Smooth muscle cell (in vitro differentiated cells): ENCODE results near the gene EGFL7. TPM values are rescaled to one million over a fixed set of nuclear protein-coding genes. Genes with fewer than 3 reads are reported as not detected.

Source experiments
- DNase-seq: peaks from one replicate; lab custom pipeline; 2025; ENCODE audit not compliant: unreplicated experiment; lab: John Stamatoyannopoulos, UW
- H2AFZ ChIP-seq: fragments of 200-600 bp; sonication (generic); 2 replicates; pipeline ENCODE4 v1.6.0; 2016; ENCODE audit warnings: antibody characterized with exemption, low read depth, mild to moderate bottlenecking
- H3F3A ChIP-seq: fragments of 200-600 bp; sonication (generic); 2 replicates; pipeline ENCODE4 v1.6.0; 2017; ENCODE audit warnings: antibody characterized with exemption, low read depth
- H3K27ac ChIP-seq: fragments of 200-600 bp; sonication (generic); 2 replicates; pipeline ENCODE4 v1.5.1; 2016; ENCODE audit warnings: low read depth, mild to moderate bottlenecking
- H3K27me3 ChIP-seq: fragments of 200-600 bp; sonication (generic); 2 replicates; pipeline ENCODE4 v1.6.1; 2016; ENCODE audit warnings: low read depth, mild to moderate bottlenecking
- H3K36me3 ChIP-seq: fragments of 200-600 bp; sonication (generic); 2 replicates; pipeline ENCODE4 v1.5.1; 2016; ENCODE audit warnings: low read depth
- H3K4me1 ChIP-seq: fragments of 200-600 bp; sonication (generic); 2 replicates; pipeline ENCODE4 v1.5.1; 2016; ENCODE audit warnings: low read depth
- H3K4me2 ChIP-seq: fragments of 200-600 bp; sonication (generic); 2 replicates; pipeline ENCODE4 v1.6.0; 2016; ENCODE audit warnings: mild to moderate bottlenecking
- H3K4me3 ChIP-seq: fragments of 200-600 bp; sonication (generic); 2 replicates; pipeline ENCODE4 v1.5.1; 2016; ENCODE audit warnings: mild to moderate bottlenecking
- H3K79me2 ChIP-seq: fragments of 200-600 bp; sonication (generic); 2 replicates; pipeline ENCODE4 v1.6.0; 2016; ENCODE audit warnings: low read depth, mild to moderate bottlenecking
- H3K9ac ChIP-seq: fragments of 200-600 bp; sonication (generic); 2 replicates; pipeline ENCODE4 v1.6.0; 2016; ENCODE audit warnings: low read depth
- H3K9me3 ChIP-seq: fragments of 200-600 bp; sonication (generic); replicated peaks from 2 replicates; pipeline ENCODE4 v1.5.1; 2016; ENCODE audit warnings: low read depth
- H4K20me1 ChIP-seq: fragments of 200-600 bp; sonication (generic); 2 replicates; pipeline ENCODE4 v1.6.0; 2016; ENCODE audit warnings: low read depth
- WGBS: methylation state at CpG from one replicate; pipeline ENCODE4 v1.1.7; 2016; ENCODE audit warnings: low lambda C conversion rate; 5-methylcytosine and 5-hydroxymethylcytosine counted together
- polyA plus RNA-seq: library from polyadenylated mRNA; unstranded; fragments of >200 nt; fragmentation: Nextera tagmentation; extraction: Ambion mirVana; gene quantifications from 2 replicates; pipeline ENCODE4 v1.2.1, GENCODE V29; 2016
- total RNA-seq: library from RNA; depleted of rRNA; stranded (reverse); fragments of >200 nt; gene quantifications from 2 replicates; pipeline ENCODE4 v1.2.3, GENCODE V29; 2014
- TF ChIP-seq, protein P1 (sequence below): fragments of 200-600 bp; sonication (generic); IDR thresholded peaks from 2 replicates; pipeline ENCODE4 v1.5.1; 2017; ENCODE audit warnings: borderline replicate concordance, mild to moderate bottlenecking, antibody characterized with exemption; ENCODE audit not compliant: insufficient read depth, poor library complexity, severe bottlenecking

EGFL7 gene
- total and polyA plus RNA-seq, 2 experiments from 2014 or later, result 61.8 to 239 TPM

GRCh38 chr9:136683173-136683745 lies 20.5 kb downstream of the EGFL7 start:
- 94% methylated on average over 16 of the region's 16 CpGs for WGBS
- Histone ChIP-seq H4K20me1 (peaks cover 77% of the 10 kb centered on the region), H3K27me3 (no peaks in the 10 kb centered on the region)

GRCh38 chr9:136683755-136684154 lies 21.0 kb downstream of the EGFL7 start:
- H3K4me1 ChIP-seq, result peaks cover 11% of the 10 kb centered on the region
- H3K27me3 ChIP-seq, result no peaks in the 10 kb centered on the region
- H3K9ac ChIP-seq, result no peak overlapping the region
- WGBS, result 95% methylated on average over 14 of the region's 14 CpGs
- no peak overlapping the region for H3K4me2 ChIP-seq
- H3K27ac ChIP-seq, result no peak overlapping the region
- no peak overlapping the region for H2AFZ ChIP-seq
- H3K9me3 ChIP-seq, result no peaks in the 10 kb centered on the region
- no peaks in the 10 kb centered on the region for H3K36me3 ChIP-seq
- DNase-seq, result no peak
- peaks cover 31% of the 10 kb centered on the region for H3K79me2 ChIP-seq
- H3K4me3 ChIP-seq, result no peak overlapping the region
- H4K20me1 ChIP-seq, result peaks cover 72% of the 10 kb centered on the region
- peaks cover 10% of the 10 kb centered on the region for H3F3A ChIP-seq
- TF ChIP-seq, protein P1, sequence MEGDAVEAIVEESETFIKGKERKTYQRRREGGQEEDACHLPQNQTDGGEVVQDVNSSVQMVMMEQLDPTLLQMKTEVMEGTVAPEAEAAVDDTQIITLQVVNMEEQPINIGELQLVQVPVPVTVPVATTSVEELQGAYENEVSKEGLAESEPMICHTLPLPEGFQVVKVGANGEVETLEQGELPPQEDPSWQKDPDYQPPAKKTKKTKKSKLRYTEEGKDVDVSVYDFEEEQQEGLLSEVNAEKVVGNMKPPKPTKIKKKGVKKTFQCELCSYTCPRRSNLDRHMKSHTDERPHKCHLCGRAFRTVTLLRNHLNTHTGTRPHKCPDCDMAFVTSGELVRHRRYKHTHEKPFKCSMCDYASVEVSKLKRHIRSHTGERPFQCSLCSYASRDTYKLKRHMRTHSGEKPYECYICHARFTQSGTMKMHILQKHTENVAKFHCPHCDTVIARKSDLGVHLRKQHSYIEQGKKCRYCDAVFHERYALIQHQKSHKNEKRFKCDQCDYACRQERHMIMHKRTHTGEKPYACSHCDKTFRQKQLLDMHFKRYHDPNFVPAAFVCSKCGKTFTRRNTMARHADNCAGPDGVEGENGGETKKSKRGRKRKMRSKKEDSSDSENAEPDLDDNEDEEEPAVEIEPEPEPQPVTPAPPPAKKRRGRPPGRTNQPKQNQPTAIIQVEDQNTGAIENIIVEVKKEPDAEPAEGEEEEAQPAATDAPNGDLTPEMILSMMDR, result no peak

More at GRCh38 chr9:136683173-136683745, 20.5 kb downstream of the EGFL7 start:
- TF ChIP-seq, protein P1, result no peak
- peaks cover 11% of the 10 kb centered on the region for H3K4me1 ChIP-seq
- no peak for DNase-seq
- no peak overlapping the region for H3K4me2 ChIP-seq
- H3K79me2 ChIP-seq, result peaks cover 31% of the 10 kb centered on the region
- no peak overlapping the region for H2AFZ ChIP-seq
- no peaks in the 10 kb centered on the region for H3K9me3 ChIP-seq
- H3K9ac ChIP-seq, result no peak overlapping the region
- no peak overlapping the region for H3K4me3 ChIP-seq
- H3K36me3 ChIP-seq, result no peaks in the 10 kb centered on the region
- no peak overlapping the region for H3K27ac ChIP-seq
- H3F3A ChIP-seq, result peaks cover 6% of the 10 kb centered on the region

DNA sequence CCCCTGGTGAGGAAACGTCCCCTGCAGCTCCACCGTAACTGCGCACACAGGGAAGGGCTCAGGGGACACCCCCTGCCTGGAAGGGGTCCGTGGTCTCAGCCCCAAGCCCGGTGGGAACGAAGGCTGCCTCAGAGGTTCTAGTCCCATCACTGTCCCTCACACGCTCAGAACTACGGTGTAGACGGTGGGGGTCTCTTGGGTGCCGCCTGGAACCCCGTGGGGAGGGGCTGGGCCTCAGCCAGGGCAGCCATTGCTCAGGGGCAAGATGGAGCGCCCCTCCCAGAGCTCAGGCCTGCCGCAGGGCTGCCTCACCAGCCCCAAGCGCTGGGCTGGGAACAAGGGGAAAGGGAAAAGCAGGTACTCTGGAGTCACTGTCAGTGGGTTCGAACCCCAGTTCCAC lies 21.6 kb downstream of the EGFL7 start:
- Histone ChIP-seq H3K27me3 (no peaks in the 10 kb centered on the region), H4K20me1 (peaks cover 66% of the 10 kb centered on the region), H3K9ac (no peak overlapping the region), H3K9me3 (no peaks in the 10 kb centered on the region), H3K4me1 (peaks cover 11% of the 10 kb centered on the region), H3K79me2 (peaks cover 31% of the 10 kb centered on the region), H3K4me2 (no peak overlapping the region), H3F3A (peaks cover 10% of the 10 kb centered on the region), H3K36me3 (no peaks in the 10 kb centered on the region), H3K27ac (no peak overlapping the region), H2AFZ (no peak overlapping the region), H3K4me3 (no peak overlapping the region)
- DNase-seq, result no peak
- TF ChIP-seq, protein P1, result no peak
- WGBS, result 88% methylated on average over 15 of the region's 15 CpGs

DNA sequence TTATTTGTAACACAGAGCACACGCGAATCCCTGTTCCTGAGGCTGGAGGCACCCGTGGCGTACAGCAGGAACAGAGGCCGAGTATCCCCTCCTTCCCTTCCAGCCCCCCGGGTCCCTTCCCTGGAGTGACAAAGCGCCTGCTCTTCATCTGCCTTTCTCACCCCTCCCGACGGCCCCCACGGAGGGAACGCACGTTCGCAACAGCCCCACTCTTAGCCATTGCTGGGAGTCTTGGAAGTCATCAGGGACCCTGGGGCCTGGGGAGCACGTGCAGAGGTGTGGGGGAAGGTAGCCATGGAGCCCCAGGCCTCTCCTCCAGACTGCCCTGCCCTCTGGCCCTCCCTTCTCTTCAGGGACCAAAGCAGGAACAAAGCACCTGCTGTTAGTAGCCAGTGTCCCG lies 22.1 kb downstream of the EGFL7 start:
- H3K4me3 ChIP-seq, result no peak overlapping the region
- 93% methylated on average over 15 of the region's 15 CpGs for WGBS
- peaks cover 10% of the 10 kb centered on the region for H3F3A ChIP-seq
- H3K36me3 ChIP-seq, result no peaks in the 10 kb centered on the region
- no peaks in the 10 kb centered on the region for H3K27me3 ChIP-seq
- H3K27ac ChIP-seq, result no peak overlapping the region
- DNase-seq, result no peak
- no peak overlapping the region for H3K9ac ChIP-seq
- H3K9me3 ChIP-seq, result no peaks in the 10 kb centered on the region
- no peak overlapping the region for H3K4me2 ChIP-seq
- peaks cover 31% of the 10 kb centered on the region for H3K79me2 ChIP-seq
- H4K20me1 ChIP-seq, result peaks cover 61% of the 10 kb centered on the region
- peaks cover 11% of the 10 kb centered on the region for H3K4me1 ChIP-seq
- TF ChIP-seq, protein P1, result no peak
- H2AFZ ChIP-seq, result no peak overlapping the region
